GM11168 (cell line): ENCODE data around the gene RHD.

Experiments
- in situ Hi-C: fragments of 300-500 bp; cut with MboI; formaldehyde crosslinking; loops from one replicate; pipeline ENCODE4 v1.12.0; 2022; ENCODE audit warnings: low sequenced_read_pairs; ENCODE audit not compliant: unreplicated experiment

Gene RHD

GRCh38 chr1:25272238-25272637 is at the start of gene RHD:
Gene RHD (plus strand): TSS chr1:25272509. CDS start chr1:25272548, 39 bp downstream.
- in situ Hi-C loops = loop anchor here (10.0 kb wide), 1 partner anchor 143 kb away; no protein-coding TSS in a partner anchor

- in situ Hi-C loops = no loop called here
These were observed 49.7 kb upstream of the RHD start for GRCh38 chr1:25222606-25223005.

GRCh38 chr1:25223471-25223870 is 48.8 kb upstream of the RHD start:
- in situ Hi-C loops = no loop called here

- in situ Hi-C loops = loop anchor here (25.0 kb wide), 1 partner anchor 580 kb away; the partner anchor contains the start of genes MTFR1L and SELENON
These were observed 40.1 kb upstream of the RHD start, which contains the start of gene SYF2 for GRCh38 chr1:25232027-25232865. Gene SYF2 (minus strand): TSS chr1:25232502. CDS start chr1:25232467, 35 bp downstream.

GRCh38 chr1:25232866-25233784 is 39.2 kb upstream of the RHD start:
- in situ Hi-C loops = loop anchor here (25.0 kb wide), 1 partner anchor 579 kb away; the partner anchor contains the start of genes MTFR1L and SELENON

- in situ Hi-C loops = loop anchor here (25.0 kb wide), 1 partner anchor 577 kb away; the partner anchor contains the start of genes MTFR1L and SELENON
These were observed 36.9 kb upstream of the RHD start for GRCh38 chr1:25235411-25235810.

GRCh38 chr1:25236261-25236660 is 36.0 kb upstream of the RHD start:
- in situ Hi-C loops = loop anchor here (25.0 kb wide), 1 partner anchor 576 kb away; the partner anchor contains the start of genes MTFR1L and SELENON

- in situ Hi-C loops = loop anchor here (25.0 kb wide), 1 partner anchor 574 kb away; the partner anchor contains the start of genes MTFR1L and SELENON
These were observed 34.3 kb upstream of the RHD start for GRCh38 chr1:25238046-25238445.

- in situ Hi-C loops = loop anchor here (25.0 kb wide), 1 partner anchor 572 kb away; the partner anchor contains the start of genes MTFR1L and SELENON
These were observed 32.4 kb upstream of the RHD start for GRCh38 chr1:25239681-25240541.

- in situ Hi-C loops = loop anchor here (25.0 kb wide), 1 partner anchor 568 kb away; the partner anchor contains the start of genes MTFR1L and SELENON
These were observed 28.4 kb upstream of the RHD start for GRCh38 chr1:25243907-25244306.

GRCh38 chr1:25245393-25245792 is 26.9 kb upstream of the RHD start:
- in situ Hi-C loops = loop anchor here (25.0 kb wide), 1 partner anchor 567 kb away; the partner anchor contains the start of genes MTFR1L and SELENON

GRCh38 chr1:25245809-25246599 is 26.3 kb upstream of the RHD start:
- in situ Hi-C loops = loop anchor here (25.0 kb wide), 1 partner anchor 566 kb away; the partner anchor contains the start of genes MTFR1L and SELENON

- in situ Hi-C loops = loop anchor here (25.0 kb wide), 1 partner anchor 566 kb away; the partner anchor contains the start of genes MTFR1L and SELENON
These were observed 25.7 kb upstream of the RHD start for GRCh38 chr1:25246600-25247023.

GRCh38 chr1:25247024-25247828 is 25.1 kb upstream of the RHD start, which contains the start of gene RSRP1:
Gene RSRP1 (minus strand): TSS chr1:25247454. CDS start chr1:25246963, 491 bp downstream.
- in situ Hi-C loops = loop anchor here (25.0 kb wide), 1 partner anchor 565 kb away; the partner anchor contains the start of genes MTFR1L and SELENON

GRCh38 chr1:25247829-25248754 is 24.2 kb upstream of the RHD start:
- in situ Hi-C loops = loop anchor here (25.0 kb wide), 1 partner anchor 564 kb away; the partner anchor contains the start of genes MTFR1L and SELENON

- in situ Hi-C loops = loop anchor here (5.0 kb wide), 1 partner anchor 93 kb away; no protein-coding TSS in a partner anchor
These were observed 18.4 kb upstream of the RHD start for GRCh38 chr1:25253911-25254310.
